GM12864 (cell line): Measurements from ENCODE around the gene GLT8D2.

Source experiments
- DNase-seq: peaks from one replicate; pipeline ENCODE4 v3.0.0-alpha.2; 2011; ENCODE audit warnings: low read depth
- H3K4me3 ChIP-seq: 2 replicates; pipeline ENCODE4 v1.5.1; 2011; ENCODE audit warnings: mild to moderate bottlenecking, low read depth, low read length, control low read depth
- CTCF ChIP-seq: IDR thresholded peaks from 2 replicates; pipeline ENCODE4 v1.5.1; 2011; ENCODE audit warnings: low read depth, mild to moderate bottlenecking, moderate library complexity, low read length, control low read depth, inconsistent platforms; ENCODE audit errors: missing control alignments

GLT8D2 gene

GRCh38 chr12:104049903-104050356 lies at the start of gene GLT8D2:
TSS of gene GLT8D2 (minus strand) at chr12:104050187. CDS start at chr12:104019648, 30,539 bp downstream.
- no peak for DNase-seq
- no peak within 1 kb of the TSS for H3K4me3 ChIP-seq
- TF ChIP-seq CTCF = no peak

GRCh38 chr12:104097954-104098353 lies 48.0 kb upstream of the GLT8D2 start:
- no peak for TF ChIP-seq CTCF
- H3K4me3 ChIP-seq = no peak overlapping the region
- no peak for DNase-seq

- DNase-seq = no peak
- H3K4me3 ChIP-seq = no peak overlapping the region
- no peak for TF ChIP-seq CTCF
Observed at GRCh38 chr12:104095289-104095688, 45.3 kb upstream of the GLT8D2 start.

GRCh38 chr12:104094284-104094683 lies 44.3 kb upstream of the GLT8D2 start:
- no peak for TF ChIP-seq CTCF
- no peak for DNase-seq
- no peak overlapping the region for H3K4me3 ChIP-seq

GRCh38 chr12:104091136-104091535 lies 41.1 kb upstream of the GLT8D2 start:
- H3K4me3 ChIP-seq = no peak overlapping the region
- no peak for DNase-seq
- no peak for TF ChIP-seq CTCF

- DNase-seq = no peak
- TF ChIP-seq CTCF = no peak
- H3K4me3 ChIP-seq = no peak overlapping the region
Observed at GRCh38 chr12:104090685-104091084, 40.7 kb upstream of the GLT8D2 start.

GRCh38 chr12:104083769-104084475 lies 33.9 kb upstream of the GLT8D2 start:
- peak; percentile 56 for DNase-seq
- H3K4me3 ChIP-seq = no peak overlapping the region
- no peak for TF ChIP-seq CTCF
